GM15510 (cell line): Measurements from ENCODE around the gene ATP1A4.

Experiments
- POLR2A ChIP-seq: IDR thresholded peaks from 3 replicates; pipeline ENCODE4 v1.6.1; 2011; ENCODE audit warnings: borderline replicate concordance; ENCODE audit not compliant: insufficient read length; ENCODE audit errors: extremely low read depth

ATP1A4 gene

GRCh38 chr1:160151303-160151702, at the start of gene ATP1A4:
Gene ATP1A4 (plus strand): TSS chr1:160151603. CDS start chr1:160152041, 438 bp downstream.
- TF ChIP-seq POLR2A: no peak

GRCh38 chr1:160101717-160102522, 49.5 kb upstream of the ATP1A4 start:
- no peak for TF ChIP-seq POLR2A

DNA sequence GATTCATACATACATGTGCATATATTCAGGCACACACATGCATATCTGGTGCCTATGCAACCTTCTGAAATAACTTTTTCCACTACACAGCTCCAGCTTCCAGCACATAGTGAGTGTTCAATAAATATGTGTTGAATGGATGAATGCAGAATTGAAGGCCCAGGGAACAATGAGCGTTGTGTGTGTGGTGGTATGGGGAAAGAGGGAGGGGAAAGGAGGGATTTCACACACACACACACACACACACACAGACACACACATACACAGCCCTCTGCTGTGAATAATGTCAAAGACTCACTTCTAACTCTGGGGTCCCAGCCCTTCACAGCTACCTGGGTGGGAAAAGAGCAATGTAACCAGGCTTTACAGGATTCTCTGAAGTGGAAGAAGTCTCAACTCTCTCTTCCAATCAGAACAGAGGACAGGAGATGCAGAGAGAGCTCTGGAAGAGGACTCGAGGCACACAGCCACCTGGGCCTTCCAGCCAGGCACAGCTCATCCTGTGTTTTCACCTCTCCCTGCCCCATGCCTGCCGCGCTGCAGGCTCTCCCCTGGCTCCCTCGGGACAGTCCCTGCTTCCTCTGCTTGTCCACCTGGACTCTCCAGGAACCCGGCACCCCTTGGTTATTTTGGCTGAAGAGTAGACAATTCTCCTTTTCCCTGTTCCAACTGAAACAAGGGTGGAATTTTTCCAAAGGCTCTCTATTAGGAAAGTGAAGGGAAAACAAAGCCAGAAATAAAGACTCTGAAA, 47.6 kb upstream of the ATP1A4 start:
- TF ChIP-seq POLR2A: no peak

GRCh38 chr1:160104486-160104885, 46.9 kb upstream of the ATP1A4 start:
- no peak for TF ChIP-seq POLR2A

- TF ChIP-seq POLR2A: no peak
Measured at GRCh38 chr1:160105155-160105554, 46.2 kb upstream of the ATP1A4 start.

- no peak for TF ChIP-seq POLR2A
Measured at GRCh38 chr1:160107512-160107911, 43.9 kb upstream of the ATP1A4 start.

- no peak for TF ChIP-seq POLR2A
Measured at GRCh38 chr1:160108888-160109662, 42.3 kb upstream of the ATP1A4 start.

- TF ChIP-seq POLR2A: no peak
Measured at GRCh38 chr1:160109686-160110085, 41.7 kb upstream of the ATP1A4 start.

DNA sequence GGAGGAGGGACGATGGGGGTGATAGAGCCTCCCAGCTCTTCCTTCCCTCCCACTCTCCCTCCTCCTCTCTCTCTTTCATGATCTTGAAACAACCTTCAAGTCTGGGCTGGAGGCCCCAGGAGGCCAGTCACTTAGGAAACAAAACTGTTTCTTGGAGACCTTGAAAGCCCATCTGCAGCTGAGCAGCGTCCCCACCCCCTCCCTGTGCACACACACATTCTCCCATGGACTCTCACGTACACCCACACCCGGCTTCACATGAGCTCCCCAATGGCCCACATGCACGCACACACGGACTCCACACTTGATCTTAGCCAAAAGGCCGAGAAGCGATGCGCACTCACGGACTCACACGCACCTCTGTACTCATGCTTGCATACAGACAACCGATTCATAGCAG, 39.0 kb upstream of the ATP1A4 start:
- TF ChIP-seq POLR2A: no peak

GRCh38 chr1:160113407-160113806, 38.0 kb upstream of the ATP1A4 start:
- no peak for TF ChIP-seq POLR2A

DNA sequence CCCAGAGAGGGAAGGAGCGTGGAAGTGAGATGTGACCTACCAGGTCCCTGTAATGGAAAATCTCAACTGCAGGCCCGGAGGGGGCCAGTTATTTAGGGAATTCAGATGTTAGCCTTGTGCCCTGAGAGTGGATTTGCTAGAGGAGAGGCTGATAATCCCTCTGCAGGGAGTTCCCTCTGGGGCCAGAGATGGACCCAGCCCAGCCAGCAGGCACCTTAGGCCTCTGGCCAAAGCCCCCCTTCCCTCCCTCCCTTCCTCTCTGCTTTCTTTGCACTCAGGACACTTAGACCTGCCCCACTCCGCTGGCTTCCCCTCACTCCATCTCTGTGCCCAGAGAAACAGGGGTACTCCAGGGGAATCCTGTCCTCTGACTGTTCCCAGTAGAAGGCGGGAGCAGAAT, 37.3 kb upstream of the ATP1A4 start:
- TF ChIP-seq POLR2A: no peak

GRCh38 chr1:160115545-160116282, 35.7 kb upstream of the ATP1A4 start, which contains the start of gene ATP1A2:
Gene ATP1A2 (plus strand): TSS chr1:160115759. CDS start chr1:160115862, 103 bp downstream.
- TF ChIP-seq POLR2A: no peak

DNA sequence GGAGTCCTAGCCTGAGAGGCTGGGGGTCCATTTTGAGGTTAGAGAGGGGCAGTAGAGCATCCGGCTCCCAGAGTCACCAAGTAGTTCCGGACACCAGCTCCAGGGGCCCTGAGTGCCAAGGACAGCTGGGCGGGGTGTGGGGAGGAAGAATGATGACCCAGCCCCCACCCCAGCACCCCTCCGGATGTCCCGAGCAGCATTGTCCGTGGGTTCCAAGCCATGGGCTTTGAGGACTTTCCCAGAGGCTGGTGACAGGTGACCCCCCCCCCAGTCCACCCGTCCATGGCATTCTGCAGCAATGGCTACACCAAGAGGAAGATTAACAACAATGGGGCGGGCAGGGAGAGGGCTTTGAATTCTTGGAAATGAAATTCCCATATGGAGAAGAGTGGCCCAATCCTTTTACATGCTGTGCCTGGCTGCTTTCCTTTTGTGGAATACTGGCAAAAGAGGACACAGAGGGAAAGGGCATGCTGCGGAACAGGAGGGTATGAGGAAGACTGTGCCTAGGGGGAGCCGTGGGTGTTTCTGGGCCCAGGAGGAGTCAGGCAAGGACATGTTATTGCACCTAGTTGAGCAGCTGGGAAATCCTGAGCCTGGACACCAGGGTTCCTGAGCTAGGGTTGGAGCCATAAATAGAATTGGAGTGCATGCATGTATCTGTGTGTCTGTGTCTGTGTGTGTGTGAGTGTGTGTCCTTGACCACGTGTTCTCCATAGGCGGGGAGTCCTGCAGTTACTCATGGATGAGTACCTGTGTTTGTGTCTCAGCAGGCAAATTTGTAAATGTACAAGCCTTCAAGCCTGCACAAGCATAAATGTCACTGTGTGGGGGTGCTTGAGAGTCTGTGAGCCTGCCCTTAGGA, 34.9 kb upstream of the ATP1A4 start:
- no peak for TF ChIP-seq POLR2A
